Fibroblast of skin of right biceps (primary cell): ENCODE data around the gene MPO.

ENCODE experiments used
- DNase-seq: peaks from one replicate; pipeline ENCODE4 v3.0.0-alpha.2; 2013

The MPO gene

GRCh38 chr17:58229384-58229783 lies 51.4 kb downstream of the MPO start:
- no peak for DNase-seq

DNA sequence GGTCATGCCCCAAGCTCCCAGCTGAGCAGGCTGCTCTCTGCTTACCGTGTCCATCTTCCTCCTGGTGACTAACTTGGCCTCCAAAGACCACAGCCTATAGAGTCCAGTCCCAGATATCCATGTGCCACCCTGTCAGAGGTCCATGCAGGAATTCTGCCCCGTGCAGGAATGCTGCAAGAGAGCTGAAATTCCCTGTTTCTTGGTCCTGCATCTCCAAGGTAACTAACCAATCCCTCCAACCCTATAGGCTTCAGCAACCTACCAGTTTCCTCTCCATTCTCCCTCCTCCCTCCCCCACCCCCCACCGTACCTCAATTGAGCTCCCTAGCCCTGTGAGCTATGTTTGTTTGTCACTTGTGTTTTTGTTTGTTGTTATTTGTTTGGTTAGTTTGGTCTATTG lies 52.1 kb downstream of the MPO start:
- no peak for DNase-seq

GRCh38 chr17:58227733-58228132 lies 53.0 kb downstream of the MPO start:
- no peak for DNase-seq

DNA sequence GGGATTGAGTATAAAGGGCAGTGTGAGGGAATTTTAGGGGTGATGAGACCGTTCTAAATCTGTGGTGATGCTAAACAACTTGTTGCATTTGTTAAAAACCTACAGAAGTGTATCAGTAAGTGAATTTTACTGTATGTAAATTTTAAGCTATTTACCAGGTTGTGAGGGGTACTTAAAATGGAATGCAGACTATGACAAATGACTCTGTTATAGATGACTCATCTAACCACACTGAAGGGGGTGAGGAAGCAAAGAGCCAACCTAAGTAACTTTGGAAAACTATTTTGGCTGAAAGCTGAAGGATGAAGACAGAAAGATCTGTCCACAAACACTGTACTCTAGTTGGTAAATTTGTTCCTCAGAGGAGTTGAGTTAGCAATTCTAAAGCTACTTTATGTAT lies 56.4 kb downstream of the MPO start:
- DNase-seq, result peak; percentile 81
